HepG2 (cell line): ENCODE results near the gene CAGE1. TPM values are rescaled to one million over a fixed set of nuclear protein-coding genes. Genes with fewer than 3 reads are reported as not detected.
"Not testable (repeated sequence)": the region's sequence is repeated elsewhere in the genome, so short reads cannot be mapped to it uniquely, and the experiment has no call there.

Source experiments
- ARID2 ChIP-seq: sonication (generic); formaldehyde crosslinking; IDR thresholded peaks from 2 replicates; pipeline ENCODE4 v1.8.1; 2022; ENCODE audit warnings: mild to moderate bottlenecking, missing genetic modification reagents, borderline replicate concordance
- CBFB ChIP-seq: sonication (generic); formaldehyde crosslinking; IDR thresholded peaks from 2 replicates; pipeline ENCODE4 v1.4.0; 2020; ENCODE audit warnings: missing genetic modification reagents
- CSRNP1 ChIP-seq: sonication (generic); formaldehyde crosslinking; IDR thresholded peaks from 2 replicates; pipeline ENCODE4 v1.8.1; 2023; ENCODE audit warnings: mild to moderate bottlenecking, missing genetic modification reagents
- ELF3 ChIP-seq: IDR thresholded peaks from 2 replicates; pipeline ENCODE4 v1.6.1; 2016; ENCODE audit warnings: missing genetic modification reagents, missing compliant biosample characterization
- HNF1B ChIP-seq: sonication (generic); formaldehyde crosslinking; IDR thresholded peaks from 2 replicates; pipeline ENCODE4 v1.5.1; 2020; ENCODE audit warnings: mild to moderate bottlenecking, moderate library complexity, missing genetic modification reagents
- IKZF5 ChIP-seq: IDR thresholded peaks from 2 replicates; pipeline ENCODE4 v1.6.1; 2018; ENCODE audit warnings: missing genetic modification reagents, mild to moderate bottlenecking, missing compliant biosample characterization
- KAT8 ChIP-seq: IDR thresholded peaks from 2 replicates; pipeline ENCODE4 v1.6.1; 2016; ENCODE audit warnings: missing genetic modification reagents, missing compliant biosample characterization
- MIER2 ChIP-seq: IDR thresholded peaks from 2 replicates; pipeline ENCODE4 v1.6.1; 2016; ENCODE audit warnings: missing biosample characterization, missing genetic modification reagents
- NR2F6 ChIP-seq, 2 experiments: IDR thresholded peaks; 2 replicates each; pipeline ENCODE4 v1.6.1; 2016; ENCODE audit warnings: antibody characterized with exemption in 1 of 2, mild to moderate bottlenecking in 1 of 2
- POGZ ChIP-seq: sonication (generic); formaldehyde crosslinking; IDR thresholded peaks from 2 replicates; pipeline ENCODE4 v1.4.0; 2020; ENCODE audit warnings: mild to moderate bottlenecking, missing genetic modification reagents
- RAD21 ChIP-seq: fragments of 450-650 bp; formaldehyde crosslinking; IDR thresholded peaks from 2 replicates; pipeline ENCODE4 v1.5.0; 2020; ENCODE audit warnings: mild to moderate bottlenecking
- REPIN1 ChIP-seq: sonication (generic); formaldehyde crosslinking; IDR thresholded peaks from 2 replicates; pipeline ENCODE4 v1.8.0; 2022; ENCODE audit warnings: missing genetic modification reagents, low read depth, mild to moderate bottlenecking, borderline replicate concordance
- SP4 ChIP-seq: sonication (generic); formaldehyde crosslinking; IDR thresholded peaks from 2 replicates; pipeline ENCODE4 v1.8.1; 2023; ENCODE audit warnings: mild to moderate bottlenecking, missing genetic modification reagents
- THAP11 ChIP-seq: IDR thresholded peaks from 2 replicates; pipeline ENCODE4 v1.6.1; 2016; ENCODE audit warnings: missing biosample characterization, missing genetic modification reagents
- ZNF260 ChIP-seq: sonication (generic); formaldehyde crosslinking; IDR thresholded peaks from 2 replicates; pipeline ENCODE4 v1.4.0; 2020; ENCODE audit warnings: missing genetic modification reagents, low read depth, mild to moderate bottlenecking, borderline replicate concordance
- ZNF598 ChIP-seq: sonication (generic); formaldehyde crosslinking; IDR thresholded peaks from 2 replicates; pipeline ENCODE4 v1.5.1; 2020; ENCODE audit warnings: mild to moderate bottlenecking, missing genetic modification reagents, borderline replicate concordance
- ZNF619 ChIP-seq: sonication (generic); formaldehyde crosslinking; IDR thresholded peaks from 2 replicates; pipeline ENCODE4 v1.4.0; 2020; ENCODE audit warnings: mild to moderate bottlenecking, missing genetic modification reagents
- ZNF883 ChIP-seq: sonication (generic); formaldehyde crosslinking; IDR thresholded peaks from 2 replicates; pipeline ENCODE4 v1.5.1; 2020; ENCODE audit warnings: mild to moderate bottlenecking, missing genetic modification reagents; ENCODE audit errors: not compliant biosample characterization
- ZNF891 ChIP-seq: sonication (generic); formaldehyde crosslinking; IDR thresholded peaks from 2 replicates; pipeline ENCODE4 v1.5.0; 2020; ENCODE audit warnings: mild to moderate bottlenecking, missing genetic modification reagents
- polyA plus RNA-seq, 8 experiments: library from polyadenylated mRNA; depleted of rRNA in 3 of 8; stranded (reverse) in 7 of 8; unstranded in 1 of 8; fragments of >200 nt; fragmentation: Illumina TruSeq in 4 of 8; extraction: Trizol in 4 of 8; gene quantifications; 2 replicates each; pipeline versions ENCODE4 v1.2.1 to v1.2.3, GENCODE V29; 2011 to 2016; ENCODE audit warnings: low read depth in 4 of 8, missing spikeins in 1 of 8, mixed read lengths in 1 of 8; ENCODE audit not compliant: insufficient read depth in 1 of 8
- total RNA-seq, 5 experiments: library from RNA; depleted of rRNA; stranded (reverse); fragments of >200 nt; fragmentation: Illumina TruSeq; extraction: Trizol; gene quantifications; 2 replicates each; pipeline ENCODE4 v1.2.3, GENCODE V29; 2016; ENCODE audit warnings: low read depth in 1 of 5
- TF ChIP-seq, protein P1 (sequence below): sonication (generic); formaldehyde crosslinking; IDR thresholded peaks from 2 replicates; pipeline ENCODE4 v1.4.0; 2020; ENCODE audit warnings: missing genetic modification reagents, low read depth, mild to moderate bottlenecking, borderline replicate concordance
- TF ChIP-seq, protein P2 (sequence below): sonication (generic); formaldehyde crosslinking; conservative IDR thresholded peaks from 2 replicates; pipeline ENCODE4 v1.8.0; 2022; ENCODE audit warnings: mild to moderate bottlenecking, moderate library complexity, missing genetic modification reagents

The CAGE1 gene
- total and polyA plus RNA-seq, 2 of the 13 experiments (the other 11 are each of a cell fraction or from before 2014, with no cell fraction given) = 0.03 to 0.15 TPM

- TF ChIP-seq ZNF619 (peak; percentile 83; the same call in 1 of the 2 replicates), ZNF891 (CRISPR knock-in tag) (peak; percentile 57; the same call in 1 of the 2 replicates), IKZF5 (CRISPR knock-in tag) (peak; percentile 51; the same call in 1 of the 2 replicates), CBFB (0 out of 2 replicates have a peak, but pooled peaks have one; percentile 10), HNF1B (CRISPR knock-in tag) (0 out of 2 replicates have a peak, but pooled peaks have one; percentile 50), ARID2 (CRISPR knock-in tag) (0 out of 2 replicates have a peak, but pooled peaks have one; percentile 67), ZNF883 (CRISPR knock-in tag) (peak; percentile 62), ZNF598 (CRISPR knock-in tag) (peak; percentile 84; the same call in 1 of the 2 replicates), RAD21 (CRISPR knock-in tag) (peak; percentile 89), POGZ (CRISPR knock-in tag) (0 out of 2 replicates have a peak, but pooled peaks have one; percentile 20), ELF3 (CRISPR knock-in tag) (peak; percentile 45; the same call in 1 of the 2 replicates), CSRNP1 (CRISPR knock-in tag) (0 out of 2 replicates have a peak, but pooled peaks have one; percentile 25), SP4 (0 out of 2 replicates have a peak, but pooled peaks have one; percentile 45), REPIN1 (CRISPR knock-in tag) (peak; percentile 83; the same call in 1 of the 2 replicates), ZNF260 (CRISPR knock-in tag) (0 out of 2 replicates have a peak, but pooled peaks have one; percentile 46), THAP11 (CRISPR knock-in tag) (peak; percentile 62), NR2F6 (CRISPR knock-in tag; IDR thresholded peaks at IDR 0.05) (0 out of 2 replicates have a peak, but pooled peaks have one; percentile 21), MIER2 (CRISPR knock-in tag) (peak; percentile 60; the same call in 1 of the 2 replicates), KAT8 (peak; percentile 63; the same call in 1 of the 2 replicates)
- TF ChIP-seq, protein P1, sequence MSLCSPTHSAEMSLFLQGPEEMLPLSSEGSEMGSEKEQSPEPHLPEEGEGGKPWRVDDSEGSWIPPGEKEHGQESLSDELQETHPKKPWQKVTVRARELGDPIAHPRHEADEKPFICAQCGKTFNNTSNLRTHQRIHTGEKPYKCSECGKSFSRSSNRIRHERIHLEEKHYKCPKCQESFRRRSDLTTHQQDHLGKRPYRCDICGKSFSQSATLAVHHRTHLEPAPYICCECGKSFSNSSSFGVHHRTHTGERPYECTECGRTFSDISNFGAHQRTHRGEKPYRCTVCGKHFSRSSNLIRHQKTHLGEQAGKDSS (CRISPR knock-in tag) = peak; percentile 43; the same call in 1 of the 2 replicates
- TF ChIP-seq NR2F6 (IDR thresholded peaks at IDR 0.05) = not testable (repeated sequence)
- TF ChIP-seq, protein P2, sequence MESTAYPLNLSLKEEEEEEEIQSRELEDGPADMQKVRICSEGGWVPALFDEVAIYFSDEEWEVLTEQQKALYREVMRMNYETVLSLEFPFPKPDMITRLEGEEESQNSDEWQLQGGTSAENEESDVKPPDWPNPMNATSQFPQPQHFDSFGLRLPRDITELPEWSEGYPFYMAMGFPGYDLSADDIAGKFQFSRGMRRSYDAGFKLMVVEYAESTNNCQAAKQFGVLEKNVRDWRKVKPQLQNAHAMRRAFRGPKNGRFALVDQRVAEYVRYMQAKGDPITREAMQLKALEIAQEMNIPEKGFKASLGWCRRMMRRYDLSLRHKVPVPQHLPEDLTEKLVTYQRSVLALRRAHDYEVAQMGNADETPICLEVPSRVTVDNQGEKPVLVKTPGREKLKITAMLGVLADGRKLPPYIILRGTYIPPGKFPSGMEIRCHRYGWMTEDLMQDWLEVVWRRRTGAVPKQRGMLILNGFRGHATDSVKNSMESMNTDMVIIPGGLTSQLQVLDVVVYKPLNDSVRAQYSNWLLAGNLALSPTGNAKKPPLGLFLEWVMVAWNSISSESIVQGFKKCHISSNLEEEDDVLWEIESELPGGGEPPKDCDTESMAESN (CRISPR knock-in tag) = peak; percentile 67
Measured at GRCh38 chr6:7339007-7339732, 50.4 kb downstream of the CAGE1 start (continued).
